Spleen (tissue), 7 donors: ENCODE results near the gene ITPKB.

Experiments
- CTCF ChIP-seq, 11 experiments: fragments of 200-600 bp in 7 of 11; fragments of 450-650 bp in 4 of 11; sonication (generic) in 4 of 11; IDR thresholded peaks in 8 of 11; conservative IDR thresholded peaks in 3 of 11; 1 replicate in 7 of 11; 2 replicates in 4 of 11; pipeline versions ENCODE4 v1.4.0 to v1.8.0; 2016 to 2021; ENCODE audit warnings: antibody characterized with exemption in 11 of 11, inconsistent platforms in 4 of 11, mild to moderate bottlenecking in 1 of 11
- POLR2A ChIP-seq, 3 donors: fragments of 450-650 bp; IDR thresholded peaks; one replicate each; pipeline ENCODE4 v1.5.1; 2017; ENCODE audit warnings: antibody characterized with exemption in 3 of 3, mild to moderate bottlenecking in 1 of 3
- POLR2AphosphoS5 ChIP-seq, 3 donors: sonication (generic); formaldehyde crosslinking; IDR thresholded peaks; one replicate each; pipeline ENCODE4 v1.5.1; 2017; ENCODE audit warnings: antibody characterized with exemption in 3 of 3
- donor health status: DM: no; HTN: no; CAD: no; lungs with moderate emphysema.
- donor health status: DM: no; HTN: no; CAD: no.
- donor health status: DM: no; HTN: no; CAD: no.

GRCh38 chr1:226762055-226762454 lies 23.0 kb upstream of the ITPKB start:
- no peak for TF ChIP-seq POLR2A (IDR thresholded peaks at IDR 0.05)
- TF ChIP-seq CTCF (IDR thresholded peaks at IDR 0.05 in 8 of 11, conservative IDR thresholded peaks at IDR 0.05 in 3 of 11), result no peak
- TF ChIP-seq POLR2AphosphoS5 (IDR thresholded peaks at IDR 0.05), result no peak
